GM18507 (cell line): ENCODE data around the gene XDH.

Experiments used
- DNase-seq: peaks from one replicate; pipeline ENCODE4 v3.0.0; 2011; ENCODE audit warnings: low read depth; ENCODE audit not compliant: insufficient read length; ENCODE audit errors: extremely low spot score
- FAIRE-seq: peaks from 2 replicates; lab custom pipeline; 2011; peaks lifted over from hg19 to GRCh38; lab: Jason Lieb, UNC

XDH gene

GRCh38 chr2:31300309-31300708 is 114.2 kb downstream of the XDH start:
- no peak for FAIRE-seq
- DNase-seq = no peak

- FAIRE-seq (no peak), DNase-seq (no peak)
These were observed 115.0 kb downstream of the XDH start for GRCh38 chr2:31299547-31299946.

- DNase-seq (no peak), FAIRE-seq (no peak)
These were observed 116.8 kb downstream of the XDH start for GRCh38 chr2:31297751-31298150.

- FAIRE-seq = no peak
These were observed 117.8 kb downstream of the XDH start for GRCh38 chr2:31296641-31297287.

GRCh38 chr2:31294196-31294595 is 120.3 kb downstream of the XDH start:
- DNase-seq (no peak), FAIRE-seq (no peak)

More at GRCh38 chr2:31296641-31297287, 117.8 kb downstream of the XDH start:
- no peak for DNase-seq

- no peak for DNase-seq
- FAIRE-seq = no peak
These were observed 126.9 kb downstream of the XDH start for GRCh38 chr2:31287654-31288053.

GRCh38 chr2:31286961-31287550 is 127.5 kb downstream of the XDH start:
- no peak for FAIRE-seq
- no peak for DNase-seq

GRCh38 chr2:31286230-31286629 is 128.3 kb downstream of the XDH start:
- DNase-seq (no peak), FAIRE-seq (no peak)
